KBM-7 (cell line): Measurements from ENCODE around the gene UPB1.

Experiments
- DNase-seq: peaks from one replicate; pipeline ENCODE4 v3.0.0-alpha.2; 2015
- in situ Hi-C: fragments of 300-500 bp; cut with MboI; formaldehyde crosslinking; loops from 2 replicates; pipeline ENCODE4 v1.14.3; 2020; ENCODE audit warnings: low sequenced_read_pairs, low pct_unique_long_range_greater_than_20kb, mixed read lengths

Gene UPB1

GRCh38 chr22:24501301-24502005 lies 6.3 kb downstream of the UPB1 start:
- no peak for DNase-seq
- in situ Hi-C loops: no loop called here

- in situ Hi-C loops: no loop called here
- no peak for DNase-seq
These were observed 6.9 kb downstream of the UPB1 start for GRCh38 chr22:24502034-24502433.

- DNase-seq: no peak
- in situ Hi-C loops: no loop called here
These were observed 7.4 kb downstream of the UPB1 start for GRCh38 chr22:24502541-24502940.

GRCh38 chr22:24503137-24503842 lies 8.2 kb downstream of the UPB1 start:
- in situ Hi-C loops: no loop called here
- peak; percentile 97 for DNase-seq

GRCh38 chr22:24503843-24504338 lies 8.8 kb downstream of the UPB1 start:
- in situ Hi-C loops: no loop called here
- peak; percentile 40 for DNase-seq

GRCh38 chr22:24504540-24504939 lies 9.4 kb downstream of the UPB1 start:
- DNase-seq: no peak
- in situ Hi-C loops: no loop called here

GRCh38 chr22:24504956-24505736 lies 10.0 kb downstream of the UPB1 start:
- in situ Hi-C loops: no loop called here
- no peak for DNase-seq

GRCh38 chr22:24506802-24507438 lies 11.8 kb downstream of the UPB1 start:
- no peak for DNase-seq
- in situ Hi-C loops: no loop called here

GRCh38 chr22:24507716-24508115 lies 12.6 kb downstream of the UPB1 start:
- DNase-seq: no peak
- in situ Hi-C loops: no loop called here

- in situ Hi-C loops: loop anchor here (10.0 kb wide), 1 partner anchor 96 kb away; no protein-coding TSS in a partner anchor
- DNase-seq: peak; percentile 90
These were observed 15.8 kb downstream of the UPB1 start for GRCh38 chr22:24510637-24511625.

- in situ Hi-C loops: loop anchor here (10.0 kb wide), 1 partner anchor 97 kb away; no protein-coding TSS in a partner anchor
- DNase-seq: peak; percentile 77
These were observed 16.9 kb downstream of the UPB1 start for GRCh38 chr22:24512043-24512442.

GRCh38 chr22:24513378-24514240 lies 18.5 kb downstream of the UPB1 start:
- in situ Hi-C loops: loop anchor here (10.0 kb wide), 1 partner anchor 99 kb away; no protein-coding TSS in a partner anchor
- no peak for DNase-seq

GRCh38 chr22:24514241-24515026 lies 19.3 kb downstream of the UPB1 start:
- in situ Hi-C loops: loop anchor here (10.0 kb wide), 1 partner anchor 100 kb away; no protein-coding TSS in a partner anchor
- no peak for DNase-seq

GRCh38 chr22:24515027-24515338 lies 19.9 kb downstream of the UPB1 start:
- in situ Hi-C loops: loop anchor here (10.0 kb wide), 1 partner anchor 100 kb away; no protein-coding TSS in a partner anchor
- no peak for DNase-seq

GRCh38 chr22:24516301-24516737 lies 21.2 kb downstream of the UPB1 start:
- DNase-seq: no peak
- in situ Hi-C loops: loop anchor here (10.0 kb wide), 1 partner anchor 102 kb away; no protein-coding TSS in a partner anchor

GRCh38 chr22:24517446-24517845 lies 22.3 kb downstream of the UPB1 start:
- in situ Hi-C loops: loop anchor here (10.0 kb wide), 1 partner anchor 103 kb away; no protein-coding TSS in a partner anchor
- DNase-seq: no peak
